ENCODE measurements around the gene COLQ. TPM values are rescaled to one million over a fixed set of nuclear protein-coding genes. Genes with fewer than 3 reads are reported as not detected.
"Not testable (repeated sequence)": the region's sequence is repeated elsewhere in the genome, so short reads cannot be mapped to it uniquely, and the experiment has no call there.

COLQ gene
- total and polyA plus RNA-seq, 4 donors = 0.27 to 2.6 (median 0.67) TPM

DNA sequence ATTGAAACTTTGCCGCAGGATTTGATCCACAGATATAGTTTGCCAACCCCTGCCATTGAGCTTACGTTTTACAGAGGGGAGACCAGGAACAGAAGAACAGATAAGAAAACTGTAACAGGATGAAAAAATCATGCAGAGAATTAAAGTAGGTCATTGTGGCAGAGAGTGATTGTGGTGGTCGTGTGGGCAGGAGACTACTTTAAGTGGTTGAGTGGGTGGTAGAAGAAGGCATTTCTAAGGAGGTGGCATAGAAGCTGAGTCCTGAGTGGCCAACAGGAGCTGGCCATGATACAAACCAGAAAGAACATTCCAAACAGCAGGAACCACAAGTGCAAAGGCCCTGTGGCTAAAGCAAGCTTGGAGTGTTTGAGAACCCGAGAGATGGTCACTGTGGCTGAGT lies 34.5 kb downstream of the COLQ start:
- 94% methylated on average over 4 of the region's 4 CpGs for WGBS
- Histone ChIP-seq H3K4me1 (ENCODE audit: control insufficient read depth in 4 of 4, insufficient read depth in 4 of 4, low read length in 3 of 4) (peaks cover 0 to 9% (median 3%) of the 10 kb centered on the region in 4 donors), H3K4me3 (ENCODE audit: low read depth in 1 of 3, low read length in 3 of 3) (no peak overlapping the region), H3K36me3 (ENCODE audit: control insufficient read depth in 4 of 4, insufficient read depth in 3 of 4, low read depth in 1 of 4, low read length in 3 of 4) (no peaks in the 10 kb centered on the region), H3K9ac (ENCODE audit: low read depth in 1 of 2, low read length in 2 of 2) (no peak overlapping the region), H3K27ac (ENCODE audit: low read depth in 1 of 2, low read length in 2 of 2) (no peak overlapping the region), H3K9me3 (ENCODE audit: control insufficient read depth in 4 of 4, low read length in 3 of 4) (no peaks in the 10 kb centered on the region), H3K27me3 (ENCODE audit: control insufficient read depth in 4 of 4, insufficient read depth in 4 of 4, low read length in 3 of 4) (no peaks in the 10 kb centered on the region)
- TF ChIP-seq HNF4G (IDR thresholded peaks at IDR 0.05) = no peak
- no peak for TF ChIP-seq RXRA (IDR thresholded peaks at IDR 0.05)
- TF ChIP-seq JUND (IDR thresholded peaks at IDR 0.05) = no peak
- TF ChIP-seq, protein P1, sequence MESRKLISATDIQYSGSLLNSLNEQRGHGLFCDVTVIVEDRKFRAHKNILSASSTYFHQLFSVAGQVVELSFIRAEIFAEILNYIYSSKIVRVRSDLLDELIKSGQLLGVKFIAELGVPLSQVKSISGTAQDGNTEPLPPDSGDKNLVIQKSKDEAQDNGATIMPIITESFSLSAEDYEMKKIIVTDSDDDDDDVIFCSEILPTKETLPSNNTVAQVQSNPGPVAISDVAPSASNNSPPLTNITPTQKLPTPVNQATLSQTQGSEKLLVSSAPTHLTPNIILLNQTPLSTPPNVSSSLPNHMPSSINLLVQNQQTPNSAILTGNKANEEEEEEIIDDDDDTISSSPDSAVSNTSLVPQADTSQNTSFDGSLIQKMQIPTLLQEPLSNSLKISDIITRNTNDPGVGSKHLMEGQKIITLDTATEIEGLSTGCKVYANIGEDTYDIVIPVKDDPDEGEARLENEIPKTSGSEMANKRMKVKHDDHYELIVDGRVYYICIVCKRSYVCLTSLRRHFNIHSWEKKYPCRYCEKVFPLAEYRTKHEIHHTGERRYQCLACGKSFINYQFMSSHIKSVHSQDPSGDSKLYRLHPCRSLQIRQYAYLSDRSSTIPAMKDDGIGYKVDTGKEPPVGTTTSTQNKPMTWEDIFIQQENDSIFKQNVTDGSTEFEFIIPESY (IDR thresholded peaks at IDR 0.05) = no peak
- no peak for TF ChIP-seq SP1 (IDR thresholded peaks at IDR 0.05)
- TF ChIP-seq NR2F2 (IDR thresholded peaks at IDR 0.05) = no peak
- TF ChIP-seq RAD21 (IDR thresholded peaks at IDR 0.05) = no peak
- TF ChIP-seq, protein P2, sequence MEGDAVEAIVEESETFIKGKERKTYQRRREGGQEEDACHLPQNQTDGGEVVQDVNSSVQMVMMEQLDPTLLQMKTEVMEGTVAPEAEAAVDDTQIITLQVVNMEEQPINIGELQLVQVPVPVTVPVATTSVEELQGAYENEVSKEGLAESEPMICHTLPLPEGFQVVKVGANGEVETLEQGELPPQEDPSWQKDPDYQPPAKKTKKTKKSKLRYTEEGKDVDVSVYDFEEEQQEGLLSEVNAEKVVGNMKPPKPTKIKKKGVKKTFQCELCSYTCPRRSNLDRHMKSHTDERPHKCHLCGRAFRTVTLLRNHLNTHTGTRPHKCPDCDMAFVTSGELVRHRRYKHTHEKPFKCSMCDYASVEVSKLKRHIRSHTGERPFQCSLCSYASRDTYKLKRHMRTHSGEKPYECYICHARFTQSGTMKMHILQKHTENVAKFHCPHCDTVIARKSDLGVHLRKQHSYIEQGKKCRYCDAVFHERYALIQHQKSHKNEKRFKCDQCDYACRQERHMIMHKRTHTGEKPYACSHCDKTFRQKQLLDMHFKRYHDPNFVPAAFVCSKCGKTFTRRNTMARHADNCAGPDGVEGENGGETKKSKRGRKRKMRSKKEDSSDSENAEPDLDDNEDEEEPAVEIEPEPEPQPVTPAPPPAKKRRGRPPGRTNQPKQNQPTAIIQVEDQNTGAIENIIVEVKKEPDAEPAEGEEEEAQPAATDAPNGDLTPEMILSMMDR (IDR thresholded peaks at IDR 0.05; ENCODE audit: low read depth, low read length, missing input control) = no peak
- no peak for DNase-seq (ENCODE audit: low spot score)

DNA sequence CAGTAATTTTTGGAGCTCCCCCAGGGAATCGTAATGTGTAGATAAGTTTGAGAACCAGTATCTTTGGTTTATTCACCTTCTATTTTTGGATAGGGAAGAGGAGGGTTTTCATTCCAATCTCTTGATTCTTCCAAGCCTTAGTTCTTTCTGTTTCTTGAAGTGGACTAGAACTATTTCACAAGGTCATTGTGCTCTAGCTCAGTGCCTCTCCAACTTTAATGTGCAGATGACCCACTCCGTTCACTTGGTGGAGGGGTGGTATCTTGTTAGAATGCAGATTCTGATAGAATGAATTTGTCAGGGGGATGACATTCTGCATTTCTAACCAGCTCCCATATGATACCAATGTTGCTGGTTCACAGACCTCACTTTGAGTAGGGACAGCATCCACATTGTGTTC lies 35.5 kb downstream of the COLQ start:
- Histone ChIP-seq H3K9me3 (ENCODE audit: control insufficient read depth in 4 of 4, low read length in 3 of 4) (no peaks in the 10 kb centered on the region), H3K36me3 (ENCODE audit: control insufficient read depth in 4 of 4, insufficient read depth in 3 of 4, low read depth in 1 of 4, low read length in 3 of 4) (no peaks in the 10 kb centered on the region), H3K4me1 (ENCODE audit: control insufficient read depth in 4 of 4, insufficient read depth in 4 of 4, low read length in 3 of 4) (peaks cover 0 to 9% (median 3%) of the 10 kb centered on the region in 4 donors), H3K27me3 (ENCODE audit: control insufficient read depth in 4 of 4, insufficient read depth in 4 of 4, low read length in 3 of 4) (no peaks in the 10 kb centered on the region), H3K9ac (ENCODE audit: low read depth in 1 of 2, low read length in 2 of 2) (no peak overlapping the region), H3K27ac (ENCODE audit: low read depth in 1 of 2, low read length in 2 of 2) (no peak overlapping the region), H3K4me3 (ENCODE audit: low read depth in 1 of 3, low read length in 3 of 3) (no peak overlapping the region)
- 90% methylated on average over 2 of the region's 2 CpGs for WGBS
- TF ChIP-seq SP1 (IDR thresholded peaks at IDR 0.05) (no peak), TAF1 (conservative IDR thresholded peaks at IDR 0.05) (no peak), RXRA (IDR thresholded peaks at IDR 0.05) (peak; percentile 63 to 69), FOXA2 (IDR thresholded peaks at IDR 0.05) (no peak), RAD21 (IDR thresholded peaks at IDR 0.05) (no peak), GABPA (IDR thresholded peaks at IDR 0.05 in 1 of 2, conservative IDR thresholded peaks at IDR 0.05 in 1 of 2) (no peak), NR2F2 (IDR thresholded peaks at IDR 0.05) (no peak)
- no peak for DNase-seq (ENCODE audit: low spot score)

DNA sequence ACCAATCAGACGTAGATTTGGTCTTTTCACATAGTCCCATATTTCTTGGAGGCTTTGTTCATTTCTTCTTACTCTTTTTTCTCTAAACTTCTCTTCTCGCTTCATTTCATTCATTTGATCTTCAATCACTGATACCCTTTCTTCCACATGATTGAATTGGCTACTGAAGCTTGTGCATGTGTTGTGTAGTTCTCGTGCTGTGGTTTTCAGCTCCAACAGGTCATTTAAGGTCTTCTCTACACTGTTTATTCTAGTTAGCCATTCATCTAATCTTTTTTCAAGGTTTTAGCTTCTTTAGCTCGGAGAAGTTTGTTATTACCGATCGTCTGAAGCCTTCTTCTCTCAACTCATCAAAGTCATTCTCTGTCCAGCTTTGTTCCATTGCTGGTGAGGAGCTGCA lies 37.0 kb downstream of the COLQ start:
- H3K9me3 ChIP-seq (ENCODE audit: control insufficient read depth in 4 of 4, low read length in 3 of 4); H3K4me3 ChIP-seq (ENCODE audit: low read depth in 1 of 3, low read length in 3 of 3); H3K4me1 ChIP-seq (ENCODE audit: control insufficient read depth in 4 of 4, insufficient read depth in 4 of 4, low read length in 3 of 4); DNase-seq (ENCODE audit: low spot score); H3K27ac ChIP-seq (ENCODE audit: low read depth in 1 of 2, low read length in 2 of 2); H3K9ac ChIP-seq (ENCODE audit: low read depth in 1 of 2, low read length in 2 of 2); H3K36me3 ChIP-seq (ENCODE audit: control insufficient read depth in 4 of 4, insufficient read depth in 3 of 4, low read depth in 1 of 4, low read length in 3 of 4); H3K27me3 ChIP-seq (ENCODE audit: control insufficient read depth in 4 of 4, insufficient read depth in 4 of 4, low read length in 3 of 4): not testable (repeated sequence)
- 95% methylated on average over 6 of the region's 6 CpGs for WGBS
